HPDE6-E6E7 (cell line): Measurements from ENCODE around the gene SPZ1.
"Not testable (repeated sequence)": the region's sequence is repeated elsewhere in the genome, so short reads cannot be mapped to it uniquely, and the experiment has no call there.

Experiments used
- DNase-seq: peaks from one replicate; pipeline ENCODE4 v3.0.0; 2011; ENCODE audit warnings: missing footprints; ENCODE audit errors: extremely low spot score

SPZ1 gene

GRCh38 chr5:80337379-80337778 lies 17.6 kb downstream of the SPZ1 start:
- DNase-seq = no peak

GRCh38 chr5:80339116-80339515 lies 19.3 kb downstream of the SPZ1 start:
- no peak for DNase-seq

DNA sequence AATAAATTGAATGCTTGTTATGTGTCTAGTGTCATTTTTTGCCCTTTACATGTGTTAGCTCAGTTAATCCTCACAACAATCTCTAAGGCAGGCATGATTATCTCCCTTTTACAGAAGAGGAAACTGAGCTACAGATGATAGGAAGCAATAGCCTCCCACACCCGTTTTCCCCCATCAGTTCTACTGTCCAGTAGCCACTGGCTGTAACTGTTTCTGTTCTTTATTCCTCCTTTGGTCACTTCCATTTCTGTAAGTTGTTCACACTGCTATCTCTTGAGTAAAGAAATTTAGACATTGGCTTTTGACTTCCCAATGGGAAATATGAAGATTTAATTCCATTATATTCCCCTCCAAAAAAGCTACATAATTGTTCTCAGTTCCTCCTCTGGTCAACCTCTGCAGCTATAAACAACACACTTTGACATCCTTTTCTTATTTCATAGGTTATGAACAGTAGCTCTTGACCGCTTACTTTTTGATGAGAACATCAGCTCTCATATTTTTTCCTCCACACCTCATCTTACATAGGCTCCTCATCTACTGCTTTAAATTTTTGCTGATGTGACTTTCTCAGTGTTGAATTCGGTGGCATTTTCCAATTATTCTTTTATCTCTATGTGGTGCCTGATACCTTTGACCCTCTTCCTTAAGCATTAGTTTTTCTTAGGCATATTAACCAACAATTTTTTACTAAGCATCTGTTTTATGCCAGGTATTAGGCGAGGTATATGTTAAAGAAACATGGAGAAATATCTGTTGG lies 21.4 kb downstream of the SPZ1 start:
- no peak for DNase-seq

DNA sequence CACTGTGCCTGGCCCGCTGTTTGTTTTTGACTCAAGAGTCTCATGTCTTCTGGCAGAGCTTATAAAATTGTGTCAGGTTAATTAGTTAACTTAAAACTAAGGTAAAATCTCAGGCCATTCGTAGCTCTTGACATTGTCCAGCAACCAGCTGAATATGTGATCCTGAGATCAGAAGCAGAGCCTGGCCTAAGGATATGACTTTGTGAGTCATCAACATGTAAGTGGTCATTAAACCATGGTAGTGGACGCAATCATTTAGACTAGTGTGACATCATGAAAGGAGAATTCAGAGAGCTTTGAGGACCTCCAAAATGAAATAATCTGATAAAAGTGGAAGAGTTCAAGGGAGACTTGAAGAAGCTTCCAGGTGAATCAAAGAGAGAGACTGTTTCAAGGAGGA lies 23.3 kb downstream of the SPZ1 start:
- no peak for DNase-seq

DNA sequence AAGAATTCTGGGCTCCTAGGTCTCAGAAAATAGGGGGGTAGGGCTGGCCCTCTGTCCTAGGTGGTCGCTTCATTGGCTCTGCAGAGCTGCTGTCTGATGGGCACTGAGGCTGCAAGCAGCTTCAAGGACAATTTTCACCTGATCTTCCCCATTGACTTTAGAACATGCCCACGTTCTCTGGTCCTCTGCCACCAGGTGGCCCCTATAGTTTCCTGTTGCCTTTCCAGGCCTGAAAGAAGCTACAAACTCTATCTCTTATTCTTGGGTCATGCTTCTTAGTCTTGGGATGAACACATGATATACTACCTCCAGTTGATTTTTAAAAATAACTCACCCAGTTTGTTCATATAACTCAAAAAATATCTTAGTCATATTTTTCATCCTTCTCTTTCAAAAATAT lies 26.3 kb downstream of the SPZ1 start:
- DNase-seq = peak; percentile 32

DNA sequence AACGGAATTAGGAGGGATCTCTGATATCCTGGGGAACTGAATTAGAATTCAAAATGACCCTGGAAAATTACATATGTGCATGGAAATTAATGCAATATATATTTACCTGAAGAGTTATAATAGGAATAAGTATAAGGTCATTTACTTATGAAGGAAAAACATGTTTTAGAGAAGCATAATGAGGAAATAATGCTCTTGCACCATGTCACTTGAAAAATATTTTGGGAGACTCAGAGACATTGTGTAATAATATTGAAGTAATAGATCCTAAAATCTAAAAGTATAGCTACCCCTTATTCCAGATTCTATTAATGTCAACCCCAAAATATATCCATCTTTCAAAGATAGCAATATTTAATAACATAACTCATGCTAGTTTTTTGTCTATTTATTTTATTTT lies 28.4 kb downstream of the SPZ1 start:
- DNase-seq = no peak

DNA sequence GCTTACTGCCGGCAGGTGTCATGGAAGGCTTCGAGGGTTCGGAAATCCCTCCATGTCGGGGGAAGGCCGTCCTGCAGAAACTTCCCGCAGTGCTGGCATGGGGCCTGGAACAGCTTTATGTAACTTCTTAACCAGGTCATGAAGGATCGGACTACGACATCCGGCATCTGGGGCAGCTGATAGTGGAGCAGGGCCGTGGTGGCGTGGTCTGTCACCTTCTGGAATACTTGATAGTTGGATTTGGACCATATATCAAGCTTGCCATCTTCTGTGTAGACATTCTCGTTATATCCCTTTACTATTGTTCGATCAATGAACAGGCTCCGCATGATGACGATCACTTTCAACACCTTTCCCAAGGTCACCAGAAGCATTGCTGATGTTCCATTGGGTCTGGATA lies 31.2 kb downstream of the SPZ1 start:
- not testable (repeated sequence) for DNase-seq

DNA sequence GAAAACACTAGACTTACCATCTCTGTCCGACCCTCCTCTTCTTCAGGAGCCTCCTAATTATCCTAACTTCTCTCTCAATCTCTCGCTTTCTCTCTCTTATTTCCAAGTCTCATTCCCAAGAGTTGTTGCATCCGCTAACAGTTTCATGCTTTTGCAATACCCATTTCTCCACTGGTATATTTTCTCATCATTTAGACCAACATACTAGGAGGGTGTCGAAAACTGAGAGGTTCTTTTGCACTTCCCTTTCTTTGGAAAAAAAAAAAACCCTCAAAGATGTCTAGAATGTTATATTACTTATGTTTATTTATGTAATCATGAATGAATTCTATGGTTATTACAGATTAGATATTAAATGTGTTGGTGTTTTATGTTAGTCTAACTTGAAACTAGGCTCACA lies 35.9 kb downstream of the SPZ1 start:
- DNase-seq = no peak

DNA sequence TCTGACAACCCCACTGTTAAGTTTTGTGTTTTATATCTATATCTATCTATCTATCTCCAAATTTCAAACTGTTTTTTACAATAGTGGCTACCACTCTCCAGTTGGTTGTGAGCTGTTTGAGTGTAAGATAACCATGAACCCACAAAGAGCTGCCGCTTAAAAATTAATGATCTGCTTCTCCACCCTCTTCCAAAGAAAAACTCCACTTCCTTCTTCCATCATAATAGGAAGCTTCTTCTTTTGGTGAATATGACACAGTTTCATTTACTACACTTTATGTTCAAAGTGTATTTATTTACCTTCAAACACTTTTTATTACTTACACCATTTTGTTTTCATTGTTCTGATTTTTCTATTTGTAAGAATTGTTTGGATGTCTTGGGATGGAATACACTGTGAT lies 37.9 kb downstream of the SPZ1 start:
- DNase-seq = no peak

DNA sequence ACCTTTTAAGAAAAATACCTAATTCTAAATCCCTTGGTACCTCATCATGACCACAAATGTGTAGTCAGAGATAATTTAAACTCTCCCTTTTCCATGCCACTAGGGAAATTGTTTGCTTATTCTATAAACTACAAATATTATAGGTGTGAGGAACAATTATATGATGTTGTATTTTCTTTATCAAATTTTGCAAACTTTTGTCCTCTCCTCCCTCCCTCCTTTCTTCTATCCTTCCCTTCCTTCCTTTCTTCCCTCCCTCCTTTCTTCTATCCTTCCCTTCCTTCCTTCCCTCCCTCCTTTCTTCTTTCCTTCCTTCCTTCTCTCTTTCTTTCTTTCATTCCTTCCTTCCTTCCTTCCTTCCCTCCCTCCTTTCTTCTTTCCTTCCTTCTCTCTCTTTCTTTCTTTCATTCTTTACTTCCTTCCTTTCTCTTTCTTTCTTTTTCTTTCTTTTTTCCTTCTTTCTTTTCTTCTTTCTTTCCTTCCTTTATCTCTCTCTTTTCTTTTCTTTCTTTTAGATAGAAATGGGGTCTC lies 41.2 kb downstream of the SPZ1 start:
- DNase-seq = no peak

- DNase-seq = no peak
Observed at GRCh38 chr5:80364892-80365291, 45.1 kb downstream of the SPZ1 start.

- DNase-seq = no peak
Observed at GRCh38 chr5:80368661-80369480, 49.1 kb downstream of the SPZ1 start.

DNA sequence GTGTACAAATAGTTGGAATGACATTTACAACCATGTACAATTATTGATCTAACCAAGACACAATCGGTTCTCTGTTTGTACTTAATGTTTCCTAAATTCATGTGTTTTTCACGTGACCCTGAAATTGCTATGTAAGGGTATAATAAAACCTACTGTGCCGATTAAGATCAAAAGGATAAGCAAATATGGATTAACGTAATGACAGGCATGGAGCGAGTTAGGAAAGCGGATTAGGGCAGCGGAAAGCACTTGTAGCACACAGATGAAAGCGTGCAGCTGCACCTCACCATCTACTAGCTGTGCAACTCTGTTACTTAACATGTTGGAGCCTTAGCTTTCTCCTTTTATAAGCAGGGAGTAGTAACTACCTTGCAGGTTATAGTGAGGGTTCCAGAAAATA lies 49.7 kb downstream of the SPZ1 start:
- no peak for DNase-seq

- DNase-seq = no peak
Observed at GRCh38 chr5:80370390-80370789, 50.6 kb downstream of the SPZ1 start.
